Measurements from ENCODE around the gene NXNL2.

Gene NXNL2

DNA sequence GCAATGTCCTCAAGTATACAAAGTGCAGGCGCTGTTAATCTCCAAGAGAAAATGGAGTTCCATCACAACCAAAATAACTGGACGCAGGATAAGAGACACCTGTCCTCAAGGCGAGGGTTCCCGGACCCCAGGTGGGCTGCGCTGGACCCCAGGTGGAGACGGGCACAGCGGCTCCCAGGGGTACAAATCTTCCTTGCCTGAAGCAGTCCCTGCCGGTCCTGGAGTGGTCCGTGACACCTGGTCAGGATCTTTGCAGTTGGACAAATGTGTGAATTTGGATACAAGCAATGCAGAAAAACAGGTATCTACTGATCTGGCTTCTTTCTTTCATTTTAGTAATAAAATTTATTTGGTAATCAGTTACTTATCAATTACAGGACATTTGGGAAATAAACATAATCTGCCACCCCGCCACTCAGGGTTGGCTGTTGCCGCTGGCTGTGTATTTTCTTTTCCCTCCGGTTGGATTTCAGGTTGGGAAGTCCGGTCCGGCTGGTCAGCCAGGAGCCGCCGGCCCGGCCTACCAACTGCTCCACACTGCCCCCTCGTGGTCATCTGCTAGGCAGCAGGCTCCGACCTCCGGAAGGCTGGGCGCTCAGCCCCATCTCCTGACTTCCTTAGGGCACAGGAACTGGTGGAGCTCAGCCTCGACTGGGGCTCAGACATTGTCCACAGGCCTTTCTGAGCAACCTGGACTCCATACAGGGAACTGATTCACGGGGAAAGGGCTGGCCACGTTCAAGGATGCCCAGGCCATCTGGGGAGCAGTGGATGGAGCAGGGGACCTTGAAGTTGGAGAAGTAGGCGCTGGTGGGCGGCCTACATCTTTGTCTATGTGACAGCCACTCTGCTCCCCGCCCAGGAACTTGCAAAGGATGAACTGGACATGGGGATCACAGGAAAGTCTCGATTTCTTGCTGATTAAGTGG lies 43.4 kb downstream of the NXNL2 start:
- peak; percentile 93 for DNase-seq (ENCODE audit: low spot score)

DNA sequence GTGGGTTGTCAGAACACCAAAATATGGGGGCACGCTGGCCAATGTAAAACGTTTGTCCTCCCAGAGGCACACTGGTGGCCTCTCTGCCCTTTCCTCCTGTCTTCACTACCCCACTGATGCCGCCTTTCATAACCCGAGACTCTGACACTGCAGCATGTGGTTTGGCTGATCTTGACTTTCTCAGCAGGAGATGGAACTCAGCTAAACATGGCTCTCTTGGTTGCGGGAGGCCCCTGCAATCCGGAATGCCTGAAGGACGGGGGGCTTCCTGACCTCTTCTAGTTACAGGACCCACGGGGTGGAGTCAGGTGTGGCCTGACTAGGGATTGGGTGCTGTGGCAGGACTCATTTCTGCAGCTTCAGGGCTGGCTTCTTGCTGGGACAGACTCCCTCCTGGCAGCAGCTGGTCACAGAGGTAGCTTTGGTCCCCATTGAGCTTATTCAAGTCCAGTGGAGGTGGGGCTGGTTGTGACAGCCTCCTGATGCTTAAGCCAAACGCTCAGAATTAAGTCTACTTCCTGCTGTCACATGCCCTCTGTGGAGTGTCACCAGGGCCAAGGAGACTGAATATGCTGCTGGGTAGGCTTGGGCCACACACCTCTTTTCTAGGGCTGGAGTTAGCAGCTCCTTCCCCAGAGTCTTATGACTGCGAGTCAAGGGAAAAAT lies 44.2 kb downstream of the NXNL2 start:
- DNase-seq (ENCODE audit: low spot score) = no peak

DNA sequence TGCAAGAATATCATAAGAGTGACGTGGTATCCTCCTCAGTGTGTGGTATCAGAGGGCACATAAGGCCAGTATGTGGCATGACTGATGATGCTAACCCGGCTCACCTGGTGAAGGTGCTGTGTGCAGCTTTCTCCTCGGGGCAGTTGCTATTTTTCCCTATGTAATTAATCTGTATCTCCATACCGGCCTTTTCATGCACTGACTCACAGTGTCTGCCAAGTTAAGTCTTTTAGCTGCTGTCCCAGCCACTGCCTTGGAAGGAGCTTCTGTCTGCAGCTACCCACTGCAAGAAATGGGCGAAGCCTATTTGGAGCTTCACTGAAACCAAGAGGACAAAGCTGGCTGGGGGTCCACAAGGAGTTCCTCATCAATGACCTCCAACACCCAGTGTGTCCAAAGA lies 46.0 kb downstream of the NXNL2 start:
- no peak for DNase-seq (ENCODE audit: low spot score)

DNA sequence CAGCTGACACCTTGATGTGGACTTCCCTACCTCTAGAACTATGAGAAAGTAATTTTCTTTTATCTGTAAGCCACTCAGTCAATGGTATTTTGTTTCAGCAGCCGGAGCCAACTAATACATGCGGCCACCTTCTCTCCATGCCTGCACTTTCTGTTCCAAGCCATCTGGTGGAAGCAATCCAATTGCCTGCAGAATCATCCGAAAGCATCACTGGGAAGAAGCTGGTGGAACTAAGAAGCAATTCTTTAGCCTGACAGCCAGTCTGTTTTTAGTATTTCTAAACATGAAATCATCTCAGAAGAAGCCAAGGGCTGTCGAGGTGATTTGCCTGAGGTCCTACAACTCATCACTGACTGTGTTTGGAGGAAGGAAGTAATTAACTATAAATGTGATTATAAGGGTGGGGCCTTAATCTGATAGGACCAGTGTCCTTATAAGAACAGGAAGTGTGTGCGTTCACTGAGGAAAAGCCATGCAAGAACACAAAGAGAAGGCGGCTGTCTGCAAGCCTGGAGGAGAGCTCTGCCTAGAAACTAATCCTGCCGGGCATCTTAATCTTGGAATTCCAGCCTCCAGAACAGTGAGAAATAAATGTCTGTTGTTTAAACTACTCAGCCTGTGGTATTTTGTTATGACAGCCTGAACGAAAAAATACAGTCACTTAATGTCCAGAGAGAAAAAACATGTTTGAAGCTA lies 49.1 kb downstream of the NXNL2 start:
- no peak for DNase-seq (ENCODE audit: low spot score)

DNA sequence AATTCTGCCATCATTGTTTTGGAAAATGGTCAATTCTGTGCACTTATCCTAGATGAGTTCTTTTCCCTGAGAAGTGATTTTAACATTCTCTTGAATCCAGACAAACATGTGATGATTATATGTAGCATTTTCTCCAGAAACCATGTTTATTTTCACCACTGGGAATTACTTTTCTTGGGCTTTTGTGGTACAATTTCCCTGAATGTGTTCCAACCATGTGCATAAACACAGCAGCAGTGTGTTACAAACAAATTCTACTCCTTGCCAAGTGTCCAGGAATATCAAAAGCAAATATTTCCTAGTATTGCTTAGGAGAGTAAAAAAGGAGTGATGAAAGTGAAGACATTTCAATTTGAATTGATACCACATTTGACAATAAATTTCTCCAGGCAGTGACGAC lies 50.4 kb downstream of the NXNL2 start:
- DNase-seq (ENCODE audit: low spot score) = no peak

DNA sequence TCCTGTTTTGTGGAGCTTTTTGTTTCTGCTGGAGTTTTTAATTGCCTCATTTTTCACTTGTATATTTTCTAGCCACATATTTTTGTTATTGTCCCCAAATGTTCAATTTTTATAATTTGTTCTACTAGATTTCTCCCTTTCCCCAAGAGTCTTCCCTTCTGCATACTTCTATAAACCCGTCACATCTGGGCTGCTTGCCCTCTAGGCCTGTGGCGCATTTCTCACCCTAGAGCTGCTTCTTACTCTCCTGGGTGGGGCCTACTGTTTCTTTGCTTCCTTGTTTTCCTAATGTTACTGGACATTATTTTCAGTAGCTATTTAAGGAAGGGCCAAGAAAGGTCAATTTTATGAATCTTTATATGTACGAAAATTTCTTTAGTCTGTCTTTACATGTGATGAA lies 51.5 kb downstream of the NXNL2 start:
- DNase-seq (ENCODE audit: low spot score) = no peak

DNA sequence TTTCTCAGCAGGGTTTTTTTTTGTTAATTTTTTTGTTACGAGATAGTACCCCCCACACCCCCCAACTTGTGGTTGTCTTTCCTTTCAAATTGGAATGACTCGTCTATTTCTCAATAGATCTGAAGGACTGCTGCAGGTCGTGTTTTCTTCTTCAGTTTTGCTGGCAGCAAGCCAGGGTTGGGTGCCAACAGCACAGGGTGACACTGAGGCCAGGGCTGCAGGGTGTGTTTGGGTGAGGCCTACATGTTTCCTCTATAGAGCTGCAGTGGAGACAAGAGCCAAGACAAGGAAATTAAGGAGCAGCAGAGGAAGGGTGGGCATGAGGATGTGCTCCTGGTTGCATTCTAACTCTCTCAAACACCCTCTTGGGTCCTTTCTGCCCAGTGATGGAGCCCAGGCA lies 52.2 kb downstream of the NXNL2 start:
- no peak for DNase-seq (ENCODE audit: low spot score)

DNA sequence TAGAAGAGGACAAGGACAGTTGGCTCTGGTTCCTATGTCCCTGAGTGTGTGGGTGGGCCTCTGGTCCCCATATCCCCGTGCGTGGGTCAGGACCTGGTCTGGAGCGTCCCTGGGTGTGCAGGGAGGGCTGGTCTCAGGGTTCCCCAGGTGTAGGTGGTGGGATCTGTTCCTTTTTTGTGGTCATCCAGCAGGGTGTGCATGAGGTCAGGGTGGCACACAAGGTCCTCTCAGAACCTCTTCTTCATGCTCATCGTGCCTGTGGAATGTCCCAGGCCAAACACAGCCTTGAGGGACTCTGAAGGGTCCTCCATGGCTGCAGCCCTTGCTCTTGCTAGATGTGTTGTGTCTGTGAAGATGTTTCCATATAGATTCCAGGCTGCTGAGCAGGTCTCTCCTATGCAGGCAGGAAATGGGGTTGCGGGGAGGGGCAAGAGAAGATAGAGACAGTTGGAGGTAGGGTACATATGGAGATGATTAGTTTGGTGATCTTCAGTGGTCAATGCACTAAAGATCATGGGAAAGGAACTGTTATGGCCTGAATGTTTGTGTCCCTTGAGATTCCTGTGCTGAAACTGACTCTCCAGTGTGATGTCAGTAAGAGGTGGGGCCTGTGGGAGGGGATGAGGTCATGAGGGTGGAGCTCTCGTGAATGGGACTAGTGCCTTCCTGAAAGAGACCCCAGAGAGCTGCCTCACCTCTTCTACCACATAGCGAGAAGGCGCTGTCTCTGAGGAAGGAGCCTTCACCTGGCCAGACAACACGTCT lies 53.1 kb downstream of the NXNL2 start:
- no peak for DNase-seq (ENCODE audit: low spot score)

DNA sequence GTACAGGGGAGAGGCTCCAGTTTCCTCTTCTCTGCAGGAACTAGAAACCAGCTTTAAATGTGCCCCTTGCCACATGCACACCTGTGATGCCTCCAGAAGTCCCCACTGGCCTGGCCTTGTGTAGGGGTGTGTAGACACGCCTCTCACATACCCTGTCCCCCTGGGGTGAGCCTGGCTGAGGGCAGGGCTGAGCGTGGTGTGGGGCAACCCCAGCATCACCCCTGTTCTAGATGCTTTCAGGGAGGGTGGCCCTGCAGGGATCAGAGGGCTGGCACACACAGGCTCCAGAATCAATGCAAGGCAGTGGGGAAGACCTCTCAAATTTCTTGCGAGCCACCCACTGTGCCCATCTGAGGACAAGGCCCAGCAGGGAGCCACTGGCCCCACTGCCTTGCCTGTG lies 54.7 kb downstream of the NXNL2 start:
- DNase-seq (ENCODE audit: low spot score) = no peak

DNA sequence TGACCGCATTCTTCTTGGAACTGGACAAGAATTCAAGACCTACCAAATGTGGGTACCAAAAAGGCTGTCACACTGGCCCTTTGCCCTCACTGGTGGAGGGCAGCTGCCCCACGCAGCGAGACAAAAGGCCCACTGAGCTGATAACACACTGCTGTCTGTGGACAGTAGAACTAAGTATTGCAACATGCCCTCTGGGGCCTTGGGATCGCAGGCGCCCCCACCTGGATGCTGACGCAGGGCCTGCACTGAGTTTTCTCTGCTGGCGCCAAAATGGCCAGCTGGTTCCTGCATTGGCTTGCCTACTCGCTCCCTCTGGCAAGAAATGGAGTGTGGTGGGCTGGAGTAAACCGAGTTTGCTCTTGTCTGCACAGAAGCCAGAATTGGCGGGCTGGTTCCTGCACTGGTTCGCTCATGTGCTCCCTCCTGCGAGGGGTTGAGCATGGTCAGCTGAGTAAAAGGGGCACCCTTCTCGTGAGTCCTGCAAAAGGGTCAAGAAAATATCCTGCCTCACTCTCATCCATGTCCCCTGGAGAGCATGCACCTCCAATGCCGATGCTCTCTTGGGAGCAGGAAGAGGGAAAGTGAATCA lies 55.7 kb downstream of the NXNL2 start:
- DNase-seq (ENCODE audit: low spot score) = no peak

DNA sequence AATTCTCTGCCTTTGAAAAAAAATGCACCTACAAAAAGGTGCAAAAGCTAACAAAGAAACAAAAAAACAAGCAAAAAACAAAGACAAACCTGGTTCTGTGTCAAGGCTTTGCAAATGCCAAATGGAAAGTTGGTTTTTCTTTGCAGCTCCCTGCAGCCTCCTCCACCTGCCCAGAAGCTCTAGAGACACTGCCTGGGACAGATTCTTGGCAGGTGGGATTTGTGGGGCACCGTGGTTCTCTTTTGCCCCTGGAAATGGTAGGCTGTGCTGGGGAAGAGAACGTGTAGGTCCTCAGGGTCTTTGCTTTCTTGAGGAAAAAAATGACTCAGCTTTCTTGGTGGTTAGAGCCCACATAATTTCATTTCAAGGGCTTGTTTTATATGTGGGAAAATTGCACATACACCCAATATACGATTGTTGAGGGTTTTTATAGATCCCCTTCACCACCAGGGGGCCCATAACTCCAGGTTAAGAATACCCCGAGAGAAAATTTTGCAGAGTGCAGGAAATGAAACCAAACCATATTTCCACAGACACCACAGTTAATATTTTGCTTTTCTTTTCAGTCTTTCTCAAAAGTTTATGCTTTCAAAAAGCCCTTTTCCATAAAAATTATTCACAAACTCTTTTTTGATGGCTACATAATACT lies 58.7 kb downstream of the NXNL2 start:
- no peak for DNase-seq (ENCODE audit: low spot score)
